Vagina (tissue), 2 donors: Measurements from ENCODE around the gene SLC38A4.

Source experiments
- POLR2A ChIP-seq, 2 donors: fragments of 450-650 bp; IDR thresholded peaks; one replicate each; pipeline ENCODE4 v1.6.1; 2017; ENCODE audit warnings: antibody characterized with exemption in 2 of 2, mild to moderate bottlenecking in 2 of 2, moderate library complexity in 2 of 2
- POLR2AphosphoS5 ChIP-seq, 2 donors: sonication (generic); formaldehyde crosslinking; IDR thresholded peaks; one replicate each; pipeline ENCODE4 v1.9.0; 2017; ENCODE audit warnings: antibody characterized with exemption in 2 of 2, mild to moderate bottlenecking in 2 of 2, low read depth in 1 of 2; ENCODE audit not compliant: insufficient read depth in 1 of 2
- TF ChIP-seq, protein P1 (sequence below), 3 experiments: fragments of 450-650 bp in 2 of 3; fragments of 200-600 bp in 1 of 3; sonication (generic) in 1 of 3; IDR thresholded peaks; one replicate each; pipeline ENCODE4 v1.5.1; 2017 to 2019; ENCODE audit warnings: antibody characterized with exemption in 3 of 3, mild to moderate bottlenecking in 2 of 3, moderate library complexity in 2 of 3

DNA sequence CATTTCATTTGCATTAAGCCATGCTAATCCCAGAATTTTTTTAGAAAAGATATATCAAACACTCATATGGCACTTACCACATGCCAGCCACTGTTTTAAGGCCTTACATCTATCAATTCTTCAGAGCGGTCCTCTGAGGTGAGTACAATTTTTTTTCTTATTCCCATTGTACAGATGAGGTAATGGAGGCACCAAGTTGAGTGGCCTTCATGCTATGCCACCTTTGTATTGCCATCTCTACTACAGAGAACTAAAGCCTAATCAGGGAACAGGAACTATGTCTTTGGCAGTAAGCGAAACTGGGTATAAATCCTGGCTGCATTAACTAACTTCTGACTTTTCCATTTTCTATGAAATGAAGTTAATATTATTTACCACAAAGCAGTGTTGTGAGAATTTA lies 27.1 kb downstream of the SLC38A4 start:
- TF ChIP-seq, protein P1, sequence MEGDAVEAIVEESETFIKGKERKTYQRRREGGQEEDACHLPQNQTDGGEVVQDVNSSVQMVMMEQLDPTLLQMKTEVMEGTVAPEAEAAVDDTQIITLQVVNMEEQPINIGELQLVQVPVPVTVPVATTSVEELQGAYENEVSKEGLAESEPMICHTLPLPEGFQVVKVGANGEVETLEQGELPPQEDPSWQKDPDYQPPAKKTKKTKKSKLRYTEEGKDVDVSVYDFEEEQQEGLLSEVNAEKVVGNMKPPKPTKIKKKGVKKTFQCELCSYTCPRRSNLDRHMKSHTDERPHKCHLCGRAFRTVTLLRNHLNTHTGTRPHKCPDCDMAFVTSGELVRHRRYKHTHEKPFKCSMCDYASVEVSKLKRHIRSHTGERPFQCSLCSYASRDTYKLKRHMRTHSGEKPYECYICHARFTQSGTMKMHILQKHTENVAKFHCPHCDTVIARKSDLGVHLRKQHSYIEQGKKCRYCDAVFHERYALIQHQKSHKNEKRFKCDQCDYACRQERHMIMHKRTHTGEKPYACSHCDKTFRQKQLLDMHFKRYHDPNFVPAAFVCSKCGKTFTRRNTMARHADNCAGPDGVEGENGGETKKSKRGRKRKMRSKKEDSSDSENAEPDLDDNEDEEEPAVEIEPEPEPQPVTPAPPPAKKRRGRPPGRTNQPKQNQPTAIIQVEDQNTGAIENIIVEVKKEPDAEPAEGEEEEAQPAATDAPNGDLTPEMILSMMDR (IDR thresholded peaks at IDR 0.05) = no peak
- TF ChIP-seq POLR2A (IDR thresholded peaks at IDR 0.05) (no peak), POLR2AphosphoS5 (IDR thresholded peaks at IDR 0.05; ENCODE audit: insufficient read depth in 1 of 2, low read depth in 1 of 2) (no peak)
